B cell (primary cell): ENCODE results near the gene PRTFDC1. TPM values are rescaled to one million over a fixed set of nuclear protein-coding genes. Genes with fewer than 3 reads are reported as not detected.

Experiments used
- ATAC-seq: fragments of 200-7000 bp; cut with Tn5 transposase; one replicate; pipeline ENCODE4 v1.10.0; 2021; ENCODE audit warnings: low read depth, mild to moderate bottlenecking, moderate number of reproducible peaks, moderate library complexity
- CTCF ChIA-PET: fragments of 350-600 bp; sonication (Branson Sonifier 250); formaldehyde crosslinking; loops from one replicate; lab custom pipeline; 2021; ENCODE audit warnings: antibody characterized with exemption, inconsistent platforms; lab: Charles Lee
- POLR2A ChIA-PET: fragments of 350-600 bp; sonication (Branson Sonifier 250); formaldehyde crosslinking; loops from one replicate; lab custom pipeline; 2021; ENCODE audit warnings: antibody characterized with exemption; lab: Charles Lee
- DNase-seq: peaks from one replicate; pipeline ENCODE4 v3.0.0; 2013
- H2AFZ ChIP-seq: 2 replicates; pipeline ENCODE4 v1.6.1; 2012; ENCODE audit warnings: mild to moderate bottlenecking, low read depth, low read length; ENCODE audit not compliant: insufficient read depth, poor library complexity, severe bottlenecking
- H3K27ac ChIP-seq, 2 donors: 1 replicate in 1 of 2; 2 replicates in 1 of 2; pipeline ENCODE4 v1.5.1; 2012 to 2013; ENCODE audit warnings: low read length in 2 of 2, mild to moderate bottlenecking in 2 of 2, moderate library complexity in 1 of 2
- H3K27me3 ChIP-seq, 4 experiments: fragments of 200-600 bp in 1 of 4; sonication (generic) in 1 of 4; replicated peaks in 1 of 4; 1 replicate in 2 of 4; 2 replicates in 2 of 4; pipeline versions ENCODE4 v1.6.1 to v1.7.0; 2013 to 2016; ENCODE audit warnings: low read length in 3 of 4, mild to moderate bottlenecking in 2 of 4, mixed read lengths in 1 of 4, moderate library complexity in 1 of 4; ENCODE audit not compliant: insufficient read depth in 4 of 4, control insufficient read depth in 3 of 4; ENCODE audit errors: control extremely low read depth in 1 of 4
- H3K36me3 ChIP-seq, 2 experiments: replicated peaks in 1 of 2; 1 replicate in 1 of 2; 2 replicates in 1 of 2; pipeline versions ENCODE4 v1.6.1 to v1.7.1; 2013; ENCODE audit warnings: low read length in 1 of 2; ENCODE audit not compliant: insufficient read depth in 2 of 2, control insufficient read depth in 1 of 2; ENCODE audit errors: control extremely low read depth in 1 of 2, extremely low read depth in 1 of 2
- H3K4me1 ChIP-seq, 2 donors: fragments of 200-600 bp in 1 of 2; sonication (generic) in 1 of 2; 1 replicate in 1 of 2; 2 replicates in 1 of 2; pipeline versions ENCODE4 v1.5.1 to v1.6.1; 2013 to 2017; ENCODE audit warnings: low read length in 2 of 2; ENCODE audit not compliant: control insufficient read depth in 2 of 2, insufficient read depth in 2 of 2
- H3K4me2 ChIP-seq: replicated peaks from 2 replicates; pipeline ENCODE3; 2012; ENCODE audit warnings: mild to moderate bottlenecking, low read depth, low read length; ENCODE audit not compliant: poor library complexity, severe bottlenecking
- H3K4me3 ChIP-seq, 5 experiments: fragments of 200-600 bp in 1 of 5; sonication (generic) in 1 of 5; 1 replicate in 3 of 5; 2 replicates in 2 of 5; pipeline versions ENCODE4 v1.5.1 to v1.7.0; 2011 to 2016; ENCODE audit warnings: low read length in 4 of 5, mild to moderate bottlenecking in 4 of 5, low read depth in 2 of 5, control low read depth in 1 of 5, moderate library complexity in 1 of 5; ENCODE audit not compliant: insufficient read depth in 1 of 5; ENCODE audit errors: control extremely low read depth in 1 of 5, extremely low read depth in 1 of 5
- H3K79me2 ChIP-seq: fragments of 200-600 bp; sonication (generic); one replicate; pipeline ENCODE4 v1.6.0; 2016; ENCODE audit warnings: low read length; ENCODE audit not compliant: control insufficient read depth, insufficient read depth
- H3K9ac ChIP-seq: fragments of 200-600 bp; sonication (generic); 2 replicates; pipeline ENCODE4 v1.6.1; 2017; ENCODE audit warnings: mild to moderate bottlenecking, low read length, moderate library complexity
- H3K9me3 ChIP-seq, 3 donors: one replicate each; pipeline versions ENCODE4 v1.6.1 to v1.7.1; 2013; ENCODE audit warnings: low read length in 2 of 3; ENCODE audit not compliant: control insufficient read depth in 2 of 3, insufficient read depth in 1 of 3; ENCODE audit errors: control extremely low read depth in 1 of 3
- H4K20me1 ChIP-seq: 2 replicates; pipeline ENCODE4 v1.6.0; 2012; ENCODE audit warnings: mild to moderate bottlenecking, low read length; ENCODE audit not compliant: insufficient read depth, control insufficient read depth, poor library complexity, severe bottlenecking
- H3K27ac Mint-ChIP-seq: one replicate; pipeline ENCODE4 v1.8.0; 2021; ENCODE audit warnings: mixed read lengths
- H3K27me3 Mint-ChIP-seq: one replicate; pipeline ENCODE4 v1.8.0; 2021; ENCODE audit warnings: mixed read lengths
- H3K4me1 Mint-ChIP-seq: one replicate; pipeline ENCODE4 v1.8.0; 2021; ENCODE audit warnings: mixed read lengths
- H3K4me3 Mint-ChIP-seq: one replicate; pipeline ENCODE4 v1.8.0; 2021; ENCODE audit warnings: mixed read lengths
- H3K9me3 Mint-ChIP-seq: one replicate; pipeline ENCODE4 v1.8.0; 2022; ENCODE audit warnings: mixed read lengths; ENCODE audit not compliant: insufficient read depth
- EZH2 ChIP-seq: IDR thresholded peaks from 2 replicates; pipeline ENCODE4 v1.6.1; 2012; ENCODE audit warnings: borderline replicate concordance, low read depth, mild to moderate bottlenecking, moderate library complexity, low read length; ENCODE audit not compliant: insufficient read depth, poor library complexity, severe bottlenecking
- WGBS: methylation state at CpG from one replicate; pipeline ENCODE4 v1.1.5; 2013; ENCODE audit warnings: missing lambda C conversion rate; ENCODE audit not compliant: insufficient coverage; 5-methylcytosine and 5-hydroxymethylcytosine counted together
- intact Hi-C: fragments of 100-400 bp; cut with micrococcal nuclease; formaldehyde crosslinking; loops from one replicate; pipeline ENCODE4 v1.10.0; 2022
- polyA plus RNA-seq: library from polyadenylated mRNA; depleted of rRNA; stranded (reverse); fragments of >200 nt; gene quantifications from 2 replicates; pipeline ENCODE4 v1.2.3, GENCODE V29; 2012
- total RNA-seq, 2 donors: library from RNA; stranded (reverse); fragments of 120-200 nt in 1 of 2; gene quantifications; 1 replicate in 1 of 2; 2 replicates in 1 of 2; pipeline versions ENCODE4 v1.2.3 to v1.2.4, GENCODE V29; 2013 to 2022
- TF ChIP-seq, protein P1 (sequence below): fragments of 200-600 bp; IDR thresholded peaks from one replicate; pipeline ENCODE4 v1.8.0; 2022; ENCODE audit warnings: antibody characterized with exemption, mild to moderate bottlenecking

The PRTFDC1 gene
- total and polyA plus RNA-seq, 2 donors (not counting 1 experiment from before 2014, with no cell fraction given), result 0.63 TPM; not detected in 1

DNA sequence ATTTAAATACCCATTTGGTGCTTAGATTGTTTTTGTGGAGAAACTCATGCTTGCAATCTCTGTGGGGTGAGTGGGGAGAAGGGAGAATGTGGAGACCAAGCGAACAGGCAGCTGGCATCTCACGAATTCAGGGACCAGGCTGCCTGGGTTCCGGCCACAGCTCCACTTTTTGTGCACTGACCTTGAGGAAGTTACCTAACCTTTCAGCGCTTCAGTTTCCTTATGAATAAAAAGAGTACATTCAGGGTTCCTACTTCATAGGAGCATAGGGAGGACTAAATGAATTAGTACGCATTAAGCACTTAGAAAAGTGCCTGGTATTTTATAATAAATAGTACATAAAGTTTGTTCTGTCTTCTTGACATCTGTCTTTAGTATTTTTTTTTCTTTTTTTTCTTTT is 72.5 kb downstream of the PRTFDC1 start:
- DNase-seq, result no peak
- Histone ChIP-seq H3K27ac (no peak overlapping the region), H3K36me3 (no peaks in the 10 kb centered on the region), H3K79me2 (no peaks in the 10 kb centered on the region), H3K4me1 (peaks cover 15 to 32% of the 10 kb centered on the region in 2 donors), H3K27me3 (no peaks in the 10 kb centered on the region), H3K4me3 (no peak overlapping the region), H3K4me2 (no peak overlapping the region), H3K9ac (no peak overlapping the region), H2AFZ (no peak overlapping the region), H3K9me3 (peaks cover 2 to 6% (median 2%) of the 10 kb centered on the region in 3 donors), H4K20me1 (no peaks in the 10 kb centered on the region)
- 100% methylated on average over 1 of the region's 5 CpGs for WGBS
- Mint-ChIP-seq H3K4me3 (no peak overlapping the region), H3K9me3 (peaks cover 3% of the 10 kb centered on the region), H3K27me3 (no peaks in the 10 kb centered on the region), H3K27ac (no peak overlapping the region), H3K4me1 (peaks cover 28% of the 10 kb centered on the region)
- POLR2A ChIA-PET, result no interaction called here
- intact Hi-C loops, result no loop called here
- no peak for ATAC-seq
- no peak for TF ChIP-seq EZH2
- TF ChIP-seq, protein P1, sequence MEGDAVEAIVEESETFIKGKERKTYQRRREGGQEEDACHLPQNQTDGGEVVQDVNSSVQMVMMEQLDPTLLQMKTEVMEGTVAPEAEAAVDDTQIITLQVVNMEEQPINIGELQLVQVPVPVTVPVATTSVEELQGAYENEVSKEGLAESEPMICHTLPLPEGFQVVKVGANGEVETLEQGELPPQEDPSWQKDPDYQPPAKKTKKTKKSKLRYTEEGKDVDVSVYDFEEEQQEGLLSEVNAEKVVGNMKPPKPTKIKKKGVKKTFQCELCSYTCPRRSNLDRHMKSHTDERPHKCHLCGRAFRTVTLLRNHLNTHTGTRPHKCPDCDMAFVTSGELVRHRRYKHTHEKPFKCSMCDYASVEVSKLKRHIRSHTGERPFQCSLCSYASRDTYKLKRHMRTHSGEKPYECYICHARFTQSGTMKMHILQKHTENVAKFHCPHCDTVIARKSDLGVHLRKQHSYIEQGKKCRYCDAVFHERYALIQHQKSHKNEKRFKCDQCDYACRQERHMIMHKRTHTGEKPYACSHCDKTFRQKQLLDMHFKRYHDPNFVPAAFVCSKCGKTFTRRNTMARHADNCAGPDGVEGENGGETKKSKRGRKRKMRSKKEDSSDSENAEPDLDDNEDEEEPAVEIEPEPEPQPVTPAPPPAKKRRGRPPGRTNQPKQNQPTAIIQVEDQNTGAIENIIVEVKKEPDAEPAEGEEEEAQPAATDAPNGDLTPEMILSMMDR, result no peak
- CTCF ChIA-PET, result no interaction called here

DNA sequence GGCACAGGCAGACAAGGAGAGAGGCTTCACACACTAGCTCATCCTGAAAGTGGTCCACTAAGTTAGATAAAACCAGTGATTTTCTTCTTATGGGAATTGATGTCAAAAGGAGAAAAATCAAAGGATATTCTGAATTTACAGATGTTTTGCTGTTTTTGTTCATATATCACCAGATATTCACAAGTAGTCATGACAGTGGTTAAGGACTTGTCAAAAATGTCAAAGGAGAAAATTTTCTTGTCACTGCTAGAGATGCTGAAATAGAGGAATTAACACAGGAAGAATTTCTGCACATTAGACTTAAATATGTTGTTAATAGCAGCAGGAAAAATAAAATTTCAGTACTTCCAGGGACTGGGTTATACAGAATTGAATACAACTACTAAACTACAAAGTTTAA is 78.3 kb downstream of the PRTFDC1 start:
- H3K4me1 Mint-ChIP-seq, result peaks cover 9% of the 10 kb centered on the region
- Histone ChIP-seq H3K9me3 (peaks cover 2 to 3% (median 2%) of the 10 kb centered on the region in 3 donors), H3K27ac (no peak overlapping the region), H3K4me1 (peaks cover 3 to 8% of the 10 kb centered on the region in 2 donors), H3K4me3 (no peak overlapping the region), H3K27me3 (no peaks in the 10 kb centered on the region), H2AFZ (no peak overlapping the region), H3K9ac (no peak overlapping the region), H4K20me1 (no peaks in the 10 kb centered on the region), H3K36me3 (no peaks in the 10 kb centered on the region), H3K4me2 (no peak overlapping the region), H3K79me2 (no peaks in the 10 kb centered on the region)
- no peak overlapping the region for H3K27ac Mint-ChIP-seq
- no peak for DNase-seq
- intact Hi-C loops, result no loop called here
- no peak overlapping the region for H3K4me3 Mint-ChIP-seq
- TF ChIP-seq, protein P1, result no peak
- TF ChIP-seq EZH2, result no peak
- no peak for ATAC-seq
- no peaks in the 10 kb centered on the region for H3K27me3 Mint-ChIP-seq
- peaks cover 4% of the 10 kb centered on the region for H3K9me3 Mint-ChIP-seq
- POLR2A ChIA-PET, result no interaction called here
- CTCF ChIA-PET, result no interaction called here
